ENCODE data around the gene MRPL32. TPM values are rescaled to one million over a fixed set of nuclear protein-coding genes. Genes with fewer than 3 reads are reported as not detected.

MRPL32 gene
- total RNA-seq, 4 donors from 2014 or later = 10.0 to 79.4 (median 51.9) TPM

DNA sequence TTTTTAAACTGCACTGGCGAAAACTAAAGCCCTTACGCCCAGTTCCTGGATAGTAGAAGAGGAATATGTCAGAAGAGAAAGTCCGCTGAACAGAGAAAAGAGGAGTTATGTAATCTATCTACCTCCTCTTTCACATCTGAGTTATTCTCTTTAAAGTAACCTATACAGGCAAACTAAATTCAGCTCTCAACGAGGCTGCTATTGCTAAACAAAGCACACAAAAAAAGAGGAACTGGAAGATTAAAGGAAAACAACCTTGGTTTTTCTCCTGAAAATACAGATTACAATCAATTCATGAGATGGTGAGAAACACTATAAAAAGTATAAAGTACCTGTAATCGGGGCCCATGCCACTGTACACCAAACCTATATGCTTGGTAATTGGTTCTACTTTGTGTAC, 6.0 kb upstream of the MRPL32 start:
- no peak for TF ChIP-seq POLR2A (IDR thresholded peaks at IDR 0.05)
- TF ChIP-seq, protein P1, sequence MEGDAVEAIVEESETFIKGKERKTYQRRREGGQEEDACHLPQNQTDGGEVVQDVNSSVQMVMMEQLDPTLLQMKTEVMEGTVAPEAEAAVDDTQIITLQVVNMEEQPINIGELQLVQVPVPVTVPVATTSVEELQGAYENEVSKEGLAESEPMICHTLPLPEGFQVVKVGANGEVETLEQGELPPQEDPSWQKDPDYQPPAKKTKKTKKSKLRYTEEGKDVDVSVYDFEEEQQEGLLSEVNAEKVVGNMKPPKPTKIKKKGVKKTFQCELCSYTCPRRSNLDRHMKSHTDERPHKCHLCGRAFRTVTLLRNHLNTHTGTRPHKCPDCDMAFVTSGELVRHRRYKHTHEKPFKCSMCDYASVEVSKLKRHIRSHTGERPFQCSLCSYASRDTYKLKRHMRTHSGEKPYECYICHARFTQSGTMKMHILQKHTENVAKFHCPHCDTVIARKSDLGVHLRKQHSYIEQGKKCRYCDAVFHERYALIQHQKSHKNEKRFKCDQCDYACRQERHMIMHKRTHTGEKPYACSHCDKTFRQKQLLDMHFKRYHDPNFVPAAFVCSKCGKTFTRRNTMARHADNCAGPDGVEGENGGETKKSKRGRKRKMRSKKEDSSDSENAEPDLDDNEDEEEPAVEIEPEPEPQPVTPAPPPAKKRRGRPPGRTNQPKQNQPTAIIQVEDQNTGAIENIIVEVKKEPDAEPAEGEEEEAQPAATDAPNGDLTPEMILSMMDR (IDR thresholded peaks at IDR 0.05) = no peak
- intact Hi-C loops (cut with DNase I; ENCODE audit: low total_unique reads) = no loop called here
- H3K36me3 ChIP-seq = no peaks in the 10 kb centered on the region
- no peaks in the 10 kb centered on the region for H3K9me3 ChIP-seq
- H3K27ac ChIP-seq = no peak overlapping the region
- H3K4me1 ChIP-seq = no peaks in the 10 kb centered on the region
- DNase-seq = no peak
- no peak overlapping the region for H3K4me3 ChIP-seq
- H3K27me3 ChIP-seq = no peaks in the 10 kb centered on the region

DNA sequence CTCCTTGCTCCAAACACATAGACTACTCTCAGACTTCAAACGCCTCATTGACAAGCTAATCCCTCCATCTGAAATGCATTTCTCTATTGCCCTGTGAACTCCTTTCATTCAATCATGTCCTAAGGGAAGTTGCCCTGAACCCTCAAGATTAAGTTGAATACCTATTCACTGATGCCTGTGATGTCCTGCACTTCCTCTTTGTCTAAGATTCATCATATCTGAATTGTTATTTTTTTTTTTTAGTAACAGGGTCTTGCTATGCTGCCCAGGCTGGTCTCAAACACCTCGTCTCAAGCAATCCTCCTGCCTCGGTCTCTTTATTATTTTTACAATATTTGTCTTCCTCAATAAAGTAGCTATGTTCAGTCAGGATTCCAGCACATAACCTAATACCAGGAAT, 3.4 kb upstream of the MRPL32 start:
- DNase-seq = no peak
- Histone ChIP-seq H3K4me3 (no peak overlapping the region), H3K4me1 (peaks cover 3 to 8% of the 10 kb centered on the region in 2 donors), H3K9me3 (no peaks in the 10 kb centered on the region), H3K36me3 (no peaks in the 10 kb centered on the region), H3K27ac (no peak overlapping the region), H3K27me3 (no peaks in the 10 kb centered on the region)
- TF ChIP-seq, protein P1 (IDR thresholded peaks at IDR 0.05) = no peak
- no peak for TF ChIP-seq POLR2A (IDR thresholded peaks at IDR 0.05)
- intact Hi-C loops (cut with DNase I; ENCODE audit: low total_unique reads) = no loop called here

DNA sequence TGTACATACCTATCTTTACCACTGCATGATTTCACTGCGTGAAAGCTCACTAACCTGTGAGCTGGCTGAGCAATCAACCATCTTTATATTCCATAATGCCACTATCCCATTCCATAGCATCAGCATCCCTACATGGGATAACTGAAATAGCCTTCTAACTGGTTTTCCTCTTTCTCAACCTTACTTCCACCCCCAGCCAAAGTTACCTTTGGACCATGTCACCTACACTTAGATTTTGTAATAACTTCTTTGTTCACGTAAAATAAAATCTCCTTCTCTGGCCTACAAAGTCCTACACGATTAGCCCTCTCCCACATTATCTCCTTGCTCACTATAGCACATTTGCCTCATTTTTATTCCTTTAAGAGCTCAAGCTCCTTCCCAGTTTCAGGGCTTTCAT, 2.7 kb upstream of the MRPL32 start:
- H3K4me1 ChIP-seq = peaks cover 3 to 8% of the 10 kb centered on the region in 2 donors
- intact Hi-C loops (cut with DNase I; ENCODE audit: low total_unique reads) = no loop called here

DNA sequence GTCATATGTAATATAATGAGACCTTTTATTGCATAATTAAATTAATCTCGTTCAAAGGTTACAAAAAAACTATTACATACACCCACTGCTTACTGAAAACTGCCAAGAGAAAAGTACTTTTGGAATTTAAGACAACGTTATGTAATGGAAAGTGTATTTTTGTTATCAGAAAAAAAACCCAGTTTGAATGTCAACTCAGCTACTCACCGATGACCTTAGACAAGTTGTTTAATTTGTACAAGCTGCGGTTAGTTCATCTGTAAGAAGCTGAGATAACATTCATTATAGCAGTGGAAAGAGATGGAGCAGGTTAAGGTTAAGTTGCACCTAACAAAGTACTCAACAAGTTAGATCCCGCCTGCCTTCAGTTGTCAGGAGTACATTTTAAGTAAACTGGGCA, 1.3 kb upstream of the MRPL32 start:
- no peaks in the 10 kb centered on the region for H3K27me3 ChIP-seq
- H3K4me1 ChIP-seq = peaks cover 3 to 8% of the 10 kb centered on the region in 2 donors
- no peak for DNase-seq
- no peak for TF ChIP-seq POLR2A (IDR thresholded peaks at IDR 0.05)
- TF ChIP-seq, protein P1 (IDR thresholded peaks at IDR 0.05) = no peak
- no peaks in the 10 kb centered on the region for H3K9me3 ChIP-seq
- intact Hi-C loops (cut with DNase I; ENCODE audit: low total_unique reads) = no loop called here
- no peaks in the 10 kb centered on the region for H3K36me3 ChIP-seq
- peak overlapping the region in 1 of 2 donors; percentile 77 for H3K27ac ChIP-seq
- peak overlapping the region; percentile 80 to 90 for H3K4me3 ChIP-seq

More for the DNA sequence above, 2.7 kb upstream of the MRPL32 start:
- Histone ChIP-seq H3K27ac (no peak overlapping the region), H3K9me3 (no peaks in the 10 kb centered on the region), H3K27me3 (no peaks in the 10 kb centered on the region), H3K4me3 (no peak overlapping the region), H3K36me3 (no peaks in the 10 kb centered on the region)
- TF ChIP-seq, protein P1 (IDR thresholded peaks at IDR 0.05) = no peak
- TF ChIP-seq POLR2A (IDR thresholded peaks at IDR 0.05) = no peak
- DNase-seq = no peak

DNA sequence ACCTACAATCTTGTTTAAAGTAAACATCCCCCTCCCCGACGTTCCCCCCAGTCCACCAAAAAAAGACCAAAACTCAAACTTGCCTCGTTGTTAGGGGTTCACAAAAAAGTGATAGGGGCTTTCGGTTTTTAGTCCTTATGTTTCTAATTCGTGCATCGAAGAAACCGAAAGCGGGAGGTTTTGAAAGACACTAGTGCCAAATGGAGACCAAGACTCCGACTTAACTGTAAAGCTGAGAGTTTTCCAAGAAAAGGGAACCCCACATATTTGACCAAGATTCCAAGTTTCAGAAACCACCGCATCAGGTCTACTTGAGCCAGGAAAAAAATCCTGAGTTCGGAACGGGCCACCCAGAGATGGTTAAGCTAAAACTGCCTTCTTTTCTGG, 736 bp upstream of the MRPL32 start:
- Histone ChIP-seq H3K4me1 (peaks cover 3 to 8% of the 10 kb centered on the region in 2 donors), H3K27ac (peak overlapping the region; percentile 71 to 77), H3K9me3 (no peaks in the 10 kb centered on the region), H3K4me3 (peak overlapping the region; percentile 80 to 90), H3K27me3 (no peaks in the 10 kb centered on the region), H3K36me3 (no peaks in the 10 kb centered on the region)
- DNase-seq = no peak
- intact Hi-C loops (cut with DNase I; ENCODE audit: low total_unique reads) = no loop called here
- TF ChIP-seq, protein P1 (IDR thresholded peaks at IDR 0.05) = no peak
- TF ChIP-seq POLR2A (IDR thresholded peaks at IDR 0.05) = no peak
